NCI-H2171 (cell line): ENCODE results near the gene RHCE.
"Not testable (repeated sequence)": the region's sequence is repeated elsewhere in the genome, so short reads cannot be mapped to it uniquely, and the experiment has no call there.

ENCODE experiments used
- DNase-seq: peaks from one replicate; lab custom pipeline; 2025; lab: John Stamatoyannopoulos, UW

The RHCE gene

DNA sequence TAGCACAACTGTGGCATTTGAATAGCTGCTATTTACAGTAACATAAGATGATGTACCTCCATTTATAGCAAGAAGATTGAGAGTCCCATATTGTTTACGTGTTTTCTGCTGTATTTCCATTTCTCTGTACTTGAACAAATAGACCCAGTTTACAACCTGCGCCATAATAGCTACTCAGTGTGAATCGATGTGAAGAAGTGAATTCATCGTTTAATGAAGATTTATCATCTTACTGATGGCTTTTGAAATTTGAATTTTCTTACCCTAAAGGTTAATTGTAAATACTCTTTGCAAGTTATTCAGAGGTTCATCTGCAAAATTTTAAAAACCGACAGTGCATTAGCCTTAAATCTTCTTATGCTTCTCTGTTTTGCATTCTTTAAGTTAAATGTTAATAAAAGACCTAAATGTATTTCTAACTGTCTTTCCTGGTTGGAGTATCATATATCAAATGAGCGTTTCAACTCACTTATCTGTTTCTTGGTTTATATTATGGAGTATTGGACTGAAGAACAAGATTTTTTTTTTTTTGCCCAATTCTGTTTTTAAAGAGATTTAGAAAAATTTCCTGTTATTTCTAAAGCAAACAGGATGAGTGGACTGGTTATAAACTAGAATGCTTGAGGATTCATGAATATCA lies 12.2 kb upstream of the RHCE start:
- DNase-seq, result no peak

DNA sequence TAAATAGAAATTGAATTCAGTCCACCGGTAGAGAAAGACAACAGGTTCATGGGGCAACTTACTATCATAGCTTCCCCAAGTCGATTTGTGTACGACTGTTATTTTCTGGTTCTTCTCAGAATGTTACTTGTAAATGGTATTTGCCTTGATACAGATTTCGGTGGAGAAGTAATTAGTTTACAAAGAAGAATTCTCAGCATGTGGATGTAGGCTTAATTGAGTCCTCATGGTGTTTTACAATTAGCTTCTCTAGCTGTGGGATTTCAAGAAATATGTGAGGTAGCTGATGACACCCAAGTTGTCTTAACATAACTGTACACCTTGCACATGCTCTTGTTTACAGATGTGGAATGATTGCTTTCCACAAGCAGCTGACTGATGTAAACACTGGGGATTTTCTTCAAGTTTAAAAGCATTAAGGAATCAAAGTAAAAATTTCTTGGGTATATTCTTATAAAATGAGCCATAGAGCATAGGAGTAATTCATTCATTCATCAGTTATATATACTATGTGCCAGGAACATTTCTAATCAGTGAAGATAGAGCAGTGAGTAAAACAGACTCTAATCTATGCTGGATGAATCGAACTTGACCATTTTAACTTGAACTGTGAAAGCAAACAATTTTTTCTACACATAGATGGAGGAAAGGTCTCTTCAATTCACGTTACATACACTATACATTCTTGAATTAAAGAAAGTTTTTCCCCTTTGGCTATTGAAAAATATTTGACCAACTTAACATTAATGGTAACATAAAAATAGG lies 11.5 kb upstream of the RHCE start:
- no peak for DNase-seq

DNA sequence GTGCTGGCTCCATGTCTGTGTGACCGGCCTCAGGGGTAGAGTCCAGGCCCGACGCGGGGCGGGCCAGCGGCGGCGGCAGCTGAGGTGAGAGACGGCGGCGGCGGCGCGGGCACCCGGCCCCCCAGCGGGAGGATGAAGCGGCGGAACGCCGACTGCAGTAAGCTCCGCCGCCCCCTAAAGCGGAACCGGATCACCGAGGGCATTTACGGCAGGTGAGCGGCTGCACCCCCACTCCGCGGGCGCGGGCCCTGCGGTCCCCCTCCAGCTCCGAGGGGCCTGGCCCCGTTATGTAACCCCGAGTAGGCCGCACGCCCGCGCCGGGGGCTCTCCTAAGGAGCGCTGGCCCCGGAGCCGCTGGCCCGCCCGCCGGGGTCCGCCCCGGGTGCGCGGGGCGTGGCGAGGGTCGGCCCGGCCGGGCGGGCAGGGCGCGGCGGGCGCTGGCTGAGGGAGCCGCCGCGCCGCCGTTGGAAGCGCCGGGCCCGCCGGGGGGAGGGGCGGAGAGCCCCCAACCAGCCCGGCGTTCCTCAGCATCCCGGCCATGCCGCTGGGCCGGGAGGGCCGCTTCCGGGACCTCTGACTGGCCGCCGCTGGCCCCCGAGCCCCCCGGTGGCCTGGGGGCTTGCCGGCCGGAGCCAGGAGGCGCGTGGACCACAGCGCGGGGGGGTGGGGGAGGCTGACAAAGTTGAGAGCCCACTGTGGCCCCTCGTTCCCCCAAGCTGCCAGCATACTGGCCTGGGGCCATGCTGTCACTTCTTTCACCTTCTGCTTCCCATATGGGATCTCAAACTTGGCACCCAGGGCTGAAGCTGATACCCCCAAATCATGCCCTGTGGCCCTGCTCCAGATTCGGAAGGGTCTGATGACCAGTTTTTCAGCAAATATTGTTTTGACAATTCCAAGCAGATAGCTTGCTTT lies 10.6 kb upstream of the RHCE start:
- peak; percentile 81 for DNase-seq

DNA sequence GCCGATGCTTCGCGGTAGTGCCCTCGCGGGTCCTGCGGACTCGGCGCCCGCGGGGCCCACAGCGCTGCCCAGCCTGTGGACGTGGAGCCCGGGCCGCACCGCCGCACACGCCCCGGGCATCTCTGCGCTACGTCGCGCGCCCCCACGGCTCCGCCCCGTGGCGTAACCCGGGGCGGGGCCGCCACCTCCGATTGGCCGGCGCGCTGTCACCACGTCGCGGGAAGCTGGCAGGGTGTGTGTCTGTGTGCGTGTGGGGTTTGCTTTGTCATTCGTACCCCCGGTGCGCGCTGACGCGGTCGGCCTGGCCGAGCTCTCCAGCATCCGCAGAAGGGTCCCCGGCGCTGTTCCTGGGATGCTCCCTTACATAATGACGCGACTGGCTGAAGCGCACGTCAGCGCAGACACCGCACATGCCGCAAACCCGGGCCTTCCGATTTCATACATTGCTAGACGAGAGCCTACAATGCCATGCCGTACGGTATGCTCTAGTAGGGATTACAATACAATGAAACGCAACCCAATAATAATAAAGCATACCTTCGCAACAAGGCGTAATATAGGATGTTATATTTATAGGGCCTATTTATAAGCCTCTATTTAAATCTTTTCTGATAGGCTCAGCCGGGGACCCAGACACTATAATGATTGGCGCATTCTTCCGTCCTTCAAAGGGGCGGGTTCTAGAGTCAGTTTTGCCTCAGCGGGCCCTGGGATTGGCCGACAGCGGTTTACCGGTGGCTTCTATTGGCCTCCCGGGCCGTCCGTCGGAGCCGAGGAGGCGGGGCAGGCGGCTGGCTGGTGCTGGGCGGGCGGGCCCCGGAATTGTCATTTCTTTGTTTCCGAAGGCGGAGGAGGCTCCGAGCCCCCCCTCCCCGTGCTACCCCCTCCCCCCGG lies 9.7 kb upstream of the RHCE start, which contains the start of gene MACO1:
MACO1 (plus strand) TSS at position 825 of the 894 bp plus-strand sequence. CDS start 202 bp downstream, outside the sequence.
- peak; percentile 92 for DNase-seq

DNA sequence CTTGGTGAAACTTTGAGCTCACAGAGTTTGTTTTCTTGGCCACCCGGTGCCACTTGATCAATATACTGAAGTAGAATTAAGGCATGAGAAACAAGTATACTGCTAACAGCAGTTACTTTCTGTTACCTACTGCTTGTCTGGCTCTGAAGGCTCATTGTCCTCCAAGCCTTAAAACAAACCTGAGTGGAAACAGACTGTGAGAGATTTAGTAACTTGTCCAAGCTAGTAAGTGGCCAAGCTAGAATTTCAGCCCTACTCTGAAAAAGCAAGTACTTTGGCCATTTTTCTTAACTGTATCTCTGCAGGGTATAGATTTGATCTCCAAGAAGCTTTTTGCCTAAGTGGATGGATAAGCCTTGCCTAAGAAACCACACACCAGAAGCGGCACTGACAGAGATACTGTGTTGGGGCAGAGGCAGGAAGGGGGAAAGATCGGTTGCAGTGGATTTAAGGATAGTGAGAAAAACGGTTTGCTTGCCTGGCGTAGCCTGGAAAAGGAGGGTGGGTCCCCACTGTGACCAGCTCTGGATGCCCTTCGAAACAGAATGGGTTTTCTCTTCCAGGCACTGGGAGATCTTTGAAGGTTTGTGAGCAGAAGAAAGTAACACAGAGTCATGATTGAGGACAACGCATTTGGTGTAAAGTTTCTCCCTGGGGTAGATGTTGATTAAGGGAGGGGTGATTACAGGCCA lies 8.0 kb upstream of the RHCE start:
- no peak for DNase-seq

DNA sequence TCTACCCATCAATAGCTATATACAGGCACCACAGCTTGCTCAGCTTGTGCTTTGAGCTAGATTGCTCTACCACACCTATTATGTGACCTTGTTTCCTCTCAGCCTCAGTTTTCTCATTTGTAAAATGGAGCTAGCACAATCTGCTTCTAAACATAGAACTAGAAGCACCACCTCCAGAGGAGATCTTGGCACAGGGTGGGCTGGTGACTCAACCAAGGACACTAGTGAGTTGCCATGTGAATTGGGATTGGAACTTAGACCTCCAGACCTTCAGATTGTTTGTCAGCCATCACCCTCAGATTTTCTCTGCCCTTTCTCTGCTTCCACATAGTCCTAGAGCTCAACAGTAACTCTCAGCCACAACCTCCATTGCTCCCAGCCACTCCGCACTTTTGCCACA lies 7.1 kb upstream of the RHCE start:
- no peak for DNase-seq

DNA sequence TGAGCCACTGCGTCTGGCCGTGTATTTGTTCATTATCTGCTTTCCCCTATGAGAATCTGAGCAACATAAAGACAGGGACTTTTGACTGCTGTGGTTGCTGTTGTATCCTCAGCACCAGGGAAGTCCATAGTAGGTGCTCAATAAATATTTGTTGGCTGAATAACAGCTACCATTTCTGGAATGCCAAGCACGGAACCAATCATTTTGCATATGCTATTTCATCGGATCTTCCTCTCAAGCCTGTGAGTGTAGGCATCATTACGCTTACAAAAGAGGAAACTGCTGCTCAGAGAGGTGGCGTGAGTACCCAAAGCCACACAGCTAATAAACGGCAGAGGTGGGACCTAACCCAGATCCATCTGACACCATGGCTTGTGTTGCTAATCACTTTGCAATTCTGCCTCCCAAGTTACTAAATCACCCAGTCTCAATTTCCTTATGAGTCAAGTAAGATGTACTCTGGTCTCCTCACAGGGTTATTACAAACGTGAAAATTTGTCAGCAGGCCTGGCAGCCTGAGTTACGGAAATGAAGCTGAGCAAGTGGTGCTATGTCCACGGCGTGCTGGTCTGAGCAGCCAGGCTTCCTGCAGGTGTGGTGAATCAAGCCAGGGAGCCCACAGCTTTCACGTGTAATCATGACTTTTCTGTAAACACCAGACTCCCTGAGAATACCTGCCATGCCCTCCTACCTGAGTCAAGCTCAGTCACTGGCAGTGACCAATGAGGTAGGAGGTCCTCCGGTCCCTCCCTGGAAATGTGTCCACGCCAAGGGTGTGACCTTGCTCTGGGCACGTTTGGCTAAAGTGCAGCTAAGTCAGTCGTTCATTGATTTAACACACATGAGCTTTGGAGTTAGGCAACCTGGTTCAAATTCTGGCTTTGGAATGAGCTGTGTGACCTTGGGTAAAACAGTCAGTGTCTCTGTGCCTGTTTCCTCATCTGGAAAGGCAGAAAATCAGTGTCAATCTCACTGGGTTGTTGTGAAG lies 4.8 kb upstream of the RHCE start:
- DNase-seq, result no peak

DNA sequence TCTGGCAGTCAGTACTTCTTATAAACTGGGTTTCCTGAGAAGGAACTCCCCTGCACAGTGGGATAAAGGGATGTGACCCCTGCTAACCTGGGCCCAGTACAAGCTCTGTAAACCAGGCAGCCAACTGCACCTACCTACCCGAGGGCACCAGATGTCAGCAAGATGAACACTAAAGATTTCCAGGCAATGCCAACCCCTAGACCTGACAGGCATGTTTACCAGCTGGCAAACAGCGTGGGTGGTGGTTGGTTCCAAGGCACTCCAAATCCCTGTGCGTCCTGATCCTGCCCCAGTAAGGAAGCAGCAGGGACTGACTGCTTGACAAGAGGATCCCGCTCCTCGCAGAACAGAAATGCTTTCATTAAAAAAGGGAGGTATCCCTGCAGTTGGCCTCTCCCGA lies 2.6 kb upstream of the RHCE start:
- DNase-seq, result peak; percentile 51

DNA sequence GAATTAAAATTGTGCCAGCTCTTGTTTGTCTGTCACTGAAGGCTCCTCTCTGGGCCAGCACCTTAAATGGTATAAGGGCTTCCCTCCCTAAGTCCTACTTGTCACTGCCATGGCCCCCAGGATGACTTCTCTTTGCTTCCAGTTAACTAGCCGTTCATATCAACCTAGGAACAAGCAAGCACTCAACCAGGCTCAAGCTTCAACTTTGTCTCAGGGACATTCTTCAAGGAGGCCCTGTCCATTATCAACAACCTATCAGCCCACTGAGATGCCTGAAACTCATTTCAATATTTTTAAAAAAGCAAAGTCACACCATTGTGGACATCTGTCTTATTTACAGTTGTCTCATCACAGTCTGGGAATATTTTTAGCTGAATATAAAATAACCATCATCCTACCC lies 1.3 kb downstream of the RHCE start:
- not testable (repeated sequence) for DNase-seq

DNA sequence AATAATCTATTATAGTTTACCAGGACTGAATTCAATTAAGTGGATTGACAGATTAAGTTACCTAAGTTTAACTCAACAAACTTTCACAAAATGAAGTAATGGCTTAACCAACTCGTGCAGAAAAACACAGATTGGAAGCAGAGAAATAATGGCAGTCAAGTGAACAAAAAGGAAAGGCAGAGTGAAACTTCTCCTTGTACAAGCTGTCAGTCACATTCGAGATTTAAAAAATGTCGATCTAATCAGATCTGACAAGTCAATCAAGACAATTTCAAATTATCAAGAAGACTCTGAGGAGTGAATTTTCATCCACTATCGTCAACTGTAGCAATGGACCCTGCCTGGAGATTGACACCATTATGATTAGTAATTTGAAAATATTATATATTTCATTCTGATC lies 3.3 kb downstream of the RHCE start:
- not testable (repeated sequence) for DNase-seq

DNA sequence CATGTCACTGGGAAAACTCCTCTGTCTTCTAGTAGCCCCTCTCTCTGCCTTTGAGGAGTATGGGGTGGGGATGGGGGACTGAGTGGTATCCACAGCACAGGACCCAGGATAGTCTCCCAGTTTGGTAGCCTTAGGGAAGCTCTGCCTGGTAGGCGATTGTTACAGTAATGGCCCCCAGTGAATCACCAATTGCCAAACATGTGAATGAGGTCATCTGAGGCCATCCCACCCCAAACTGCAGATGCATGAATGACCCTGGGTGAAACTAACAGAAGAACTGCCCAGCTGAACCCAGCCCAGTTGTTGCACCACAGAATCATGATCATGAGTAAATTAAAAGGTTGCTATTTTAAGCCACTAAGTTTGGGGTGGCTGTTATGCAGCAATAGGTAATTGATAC lies 6.0 kb downstream of the RHCE start:
- DNase-seq, result not testable (repeated sequence)

DNA sequence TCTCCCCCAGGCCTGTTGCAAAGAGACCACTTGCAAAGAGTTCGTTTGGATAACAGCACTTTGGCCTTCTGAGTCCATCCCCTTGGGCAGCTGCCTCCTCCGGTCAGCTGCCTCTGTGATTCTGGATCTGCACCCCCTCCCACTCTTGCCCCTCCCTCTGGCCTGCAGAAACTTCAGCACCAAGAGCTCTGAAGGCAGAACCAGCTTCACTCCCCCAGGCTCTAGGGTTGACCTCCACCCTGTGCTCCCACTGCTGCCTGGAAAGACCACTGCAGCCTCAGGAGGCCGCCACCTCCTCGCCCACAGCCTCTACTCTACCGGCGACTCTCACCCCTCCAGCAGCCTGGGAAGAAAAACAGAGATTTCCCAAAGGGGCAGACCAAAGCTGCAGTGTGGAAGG lies 6.5 kb downstream of the RHCE start:
- not testable (repeated sequence) for DNase-seq

DNA sequence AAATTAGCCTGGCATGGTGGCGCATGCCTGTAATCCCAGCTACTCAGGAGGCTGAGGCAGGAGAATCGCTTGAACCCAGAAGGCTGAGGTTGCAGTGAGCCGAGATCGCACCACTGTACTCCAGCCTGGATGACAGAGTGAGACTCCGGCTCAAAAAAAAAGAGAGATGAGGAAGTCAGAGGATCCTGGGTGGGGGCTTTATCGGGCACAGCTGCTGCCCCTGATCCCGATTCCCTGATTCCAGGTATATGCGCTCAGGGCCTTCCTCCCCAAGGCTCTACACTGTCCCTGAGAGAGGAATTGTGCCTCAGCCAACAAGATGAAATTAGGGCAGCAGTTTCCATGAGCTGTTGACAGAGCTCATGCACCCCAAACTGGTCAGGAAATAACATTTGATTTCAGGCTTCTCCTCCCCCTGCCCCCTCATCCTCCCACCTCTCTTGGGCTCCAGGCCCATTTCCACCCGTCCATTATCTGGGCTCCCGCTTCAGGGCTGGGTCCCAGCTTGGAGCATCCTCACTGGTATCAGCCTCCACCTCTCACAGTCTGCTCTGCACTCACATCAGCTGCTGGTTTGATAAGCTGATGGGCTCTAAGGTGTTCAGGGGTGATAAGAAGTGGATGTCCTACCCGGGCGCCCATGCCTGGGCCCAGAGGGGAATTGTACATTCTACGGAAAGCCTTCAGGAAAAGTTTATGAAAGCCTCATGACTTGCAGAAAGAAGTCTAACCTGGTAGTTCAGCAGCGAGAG lies 7.6 kb downstream of the RHCE start:
- not testable (repeated sequence) for DNase-seq

DNA sequence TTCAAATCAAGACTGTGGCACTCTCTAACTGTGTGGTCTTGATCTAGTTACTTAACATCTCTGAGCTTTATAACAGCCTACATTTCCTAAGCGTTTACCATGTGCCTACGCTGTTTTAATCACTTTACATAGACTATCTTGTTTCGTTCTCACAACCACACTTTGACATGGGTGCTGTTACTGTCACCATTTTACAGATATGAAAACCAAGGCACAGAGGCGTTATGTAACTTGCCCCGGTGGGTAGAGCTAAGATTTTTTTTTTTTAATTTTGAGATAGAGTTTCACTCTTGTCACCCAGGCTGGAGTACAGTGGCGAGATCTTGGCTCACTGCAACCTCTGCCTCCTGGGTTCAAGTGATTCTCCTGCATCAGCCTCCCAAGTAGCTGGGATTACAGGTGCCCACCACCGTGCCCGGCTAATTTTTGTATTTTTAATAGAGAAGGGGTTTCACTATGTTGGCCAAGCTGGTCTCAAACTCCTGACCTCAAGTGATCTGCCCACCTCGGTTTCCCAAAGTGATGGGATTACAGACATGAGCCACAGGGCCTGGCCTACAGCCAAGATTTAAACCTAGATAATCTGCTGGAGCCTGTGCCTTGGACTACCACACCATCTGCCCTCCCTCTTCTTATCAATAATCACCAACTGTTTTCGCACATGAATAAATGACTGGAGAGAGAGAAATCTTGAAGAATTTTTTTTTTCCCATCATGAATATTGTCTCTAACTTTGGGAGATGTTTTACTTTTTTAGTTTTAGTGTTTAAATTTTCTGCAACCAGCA lies 10.8 kb downstream of the RHCE start:
- DNase-seq, result not testable (repeated sequence)

DNA sequence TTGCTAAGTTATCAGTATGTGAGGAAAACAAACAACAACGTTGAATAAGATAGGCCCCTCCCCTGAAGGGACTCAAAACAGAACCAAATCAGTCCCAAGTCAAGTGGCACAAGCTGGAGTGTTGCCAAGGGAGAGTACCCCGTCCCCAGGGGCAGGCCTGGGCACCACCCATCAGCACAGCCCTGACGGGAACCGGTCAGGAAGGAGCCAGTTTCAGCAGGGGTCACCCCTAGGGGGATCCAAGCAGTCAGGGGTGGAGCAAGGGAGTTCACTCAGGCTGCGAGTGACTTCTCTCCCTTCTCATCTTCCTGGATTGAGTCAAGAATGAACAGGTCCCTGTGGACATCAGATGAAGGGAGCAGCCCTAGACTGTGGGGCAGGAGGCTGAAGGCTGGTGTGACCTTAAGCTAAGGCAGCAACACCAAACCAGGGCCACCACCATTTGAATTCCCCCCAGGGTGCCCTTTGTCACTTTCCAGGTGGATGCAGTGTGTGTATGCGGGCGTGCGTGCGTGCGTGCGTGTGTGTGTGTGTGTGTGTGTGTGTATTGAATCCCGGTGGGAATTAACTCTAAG lies 14.8 kb downstream of the RHCE start:
- not testable (repeated sequence) for DNase-seq

DNA sequence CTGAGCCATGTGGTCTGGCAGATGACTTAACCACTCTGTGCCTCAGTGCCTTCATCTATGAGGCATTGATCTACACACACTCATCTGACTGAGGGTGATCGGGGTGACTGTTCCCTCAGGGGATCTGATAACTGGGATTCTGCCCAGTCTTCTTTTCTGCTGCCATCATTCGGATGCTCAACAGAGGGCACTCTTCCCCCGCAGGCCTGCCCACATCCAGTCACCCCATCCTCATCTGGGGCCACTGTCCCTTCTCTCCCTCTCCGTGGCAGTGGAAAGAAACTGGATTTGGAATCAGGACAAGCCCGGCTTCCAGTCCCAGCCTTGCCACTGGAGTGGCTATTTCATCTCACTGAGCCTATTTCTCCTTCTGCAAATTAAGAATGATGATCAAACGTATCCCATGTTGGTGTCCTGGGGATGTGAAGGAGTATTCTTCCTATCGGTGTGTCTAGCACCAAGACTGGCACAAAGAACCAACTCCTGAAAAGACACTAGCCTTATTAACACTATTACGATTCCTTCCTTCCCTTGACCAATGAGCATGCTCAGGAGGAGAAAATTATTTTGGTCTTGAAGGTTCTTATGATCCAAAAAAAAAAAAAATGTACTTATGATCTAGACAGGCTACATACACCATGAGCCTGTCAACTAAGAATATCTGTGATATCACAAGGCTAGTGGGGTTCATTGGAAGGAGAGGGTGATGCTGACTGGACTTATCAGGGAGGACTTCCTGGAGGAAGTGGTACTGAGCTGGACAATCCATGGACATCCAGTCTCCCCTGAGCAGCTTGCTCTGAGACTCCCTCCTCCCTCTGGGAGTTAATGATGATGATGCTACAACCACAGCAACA lies 17.4 kb downstream of the RHCE start:
- DNase-seq, result not testable (repeated sequence)

DNA sequence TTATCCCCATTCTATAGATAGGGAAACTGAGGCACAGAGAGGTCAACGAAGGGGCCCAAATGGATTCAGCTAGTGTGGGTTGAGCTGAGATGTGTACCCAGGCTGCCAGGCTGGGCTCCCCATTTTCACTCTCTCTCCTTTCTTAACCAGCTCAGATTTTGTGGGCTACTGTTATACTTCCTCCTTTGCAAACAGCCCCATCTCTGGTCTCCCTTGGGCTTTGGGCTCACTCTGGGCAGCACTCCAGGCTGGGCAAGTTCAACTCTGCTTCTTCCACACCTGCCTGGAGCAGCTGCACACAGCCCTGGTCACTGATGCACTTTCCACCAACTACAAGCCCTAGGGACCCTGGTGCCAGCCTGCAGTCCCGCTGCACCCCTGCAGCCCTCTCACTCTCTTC lies 22.5 kb downstream of the RHCE start:
- DNase-seq, result not testable (repeated sequence)
